Tibial nerve (tissue), 4 donors: Measurements from ENCODE around the gene ZPLD1.

Experiments used
- EP300 ChIP-seq, 2 donors: sonication (generic); formaldehyde crosslinking; IDR thresholded peaks; one replicate each; pipeline ENCODE4 v1.6.1; 2017; ENCODE audit warnings: antibody characterized with exemption in 2 of 2, mild to moderate bottlenecking in 1 of 2
- TF ChIP-seq, protein P1 (sequence below), 5 experiments: fragments of 200-600 bp in 3 of 5; fragments of 450-650 bp in 2 of 5; sonication (generic) in 3 of 5; IDR thresholded peaks; one replicate each; pipeline ENCODE4 v1.5.1; 2016 to 2019; ENCODE audit warnings: antibody characterized with exemption in 5 of 5, mild to moderate bottlenecking in 3 of 5, moderate library complexity in 2 of 5

DNA sequence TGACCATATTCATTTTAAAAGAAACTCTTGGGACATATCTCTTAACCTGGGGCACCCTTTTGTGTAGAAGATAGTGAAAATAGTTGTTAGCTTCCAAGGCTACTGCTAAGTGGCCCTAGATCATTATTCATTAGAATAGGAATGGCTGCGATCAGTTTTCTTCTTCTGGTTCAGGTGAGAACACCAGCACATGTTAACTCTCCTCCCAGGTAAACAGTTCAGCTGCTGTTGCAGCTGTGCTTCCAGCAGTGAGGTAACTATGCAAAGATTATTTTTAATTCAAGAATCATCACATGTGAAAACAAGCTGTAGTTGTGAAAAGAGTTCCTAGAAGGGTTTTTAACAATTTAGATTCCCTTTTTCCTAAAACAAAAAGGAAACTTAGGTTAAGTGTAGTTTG lies 43.3 kb downstream of the ZPLD1 start:
- TF ChIP-seq, protein P1, sequence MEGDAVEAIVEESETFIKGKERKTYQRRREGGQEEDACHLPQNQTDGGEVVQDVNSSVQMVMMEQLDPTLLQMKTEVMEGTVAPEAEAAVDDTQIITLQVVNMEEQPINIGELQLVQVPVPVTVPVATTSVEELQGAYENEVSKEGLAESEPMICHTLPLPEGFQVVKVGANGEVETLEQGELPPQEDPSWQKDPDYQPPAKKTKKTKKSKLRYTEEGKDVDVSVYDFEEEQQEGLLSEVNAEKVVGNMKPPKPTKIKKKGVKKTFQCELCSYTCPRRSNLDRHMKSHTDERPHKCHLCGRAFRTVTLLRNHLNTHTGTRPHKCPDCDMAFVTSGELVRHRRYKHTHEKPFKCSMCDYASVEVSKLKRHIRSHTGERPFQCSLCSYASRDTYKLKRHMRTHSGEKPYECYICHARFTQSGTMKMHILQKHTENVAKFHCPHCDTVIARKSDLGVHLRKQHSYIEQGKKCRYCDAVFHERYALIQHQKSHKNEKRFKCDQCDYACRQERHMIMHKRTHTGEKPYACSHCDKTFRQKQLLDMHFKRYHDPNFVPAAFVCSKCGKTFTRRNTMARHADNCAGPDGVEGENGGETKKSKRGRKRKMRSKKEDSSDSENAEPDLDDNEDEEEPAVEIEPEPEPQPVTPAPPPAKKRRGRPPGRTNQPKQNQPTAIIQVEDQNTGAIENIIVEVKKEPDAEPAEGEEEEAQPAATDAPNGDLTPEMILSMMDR (IDR thresholded peaks at IDR 0.05), result no peak
- TF ChIP-seq EP300 (IDR thresholded peaks at IDR 0.05), result no peak
